WTC11 (cell line): ENCODE data around the gene EXOC4. TPM values are rescaled to one million over a fixed set of nuclear protein-coding genes. Genes with fewer than 3 reads are reported as not detected.

ENCODE experiments used
- ATAC-seq: fragments of 200-7000 bp; cut with Tn5 transposase; 2 replicates; pipeline ENCODE4 v1.10.0; 2021; ENCODE audit warnings: mild to moderate bottlenecking, moderate library complexity
- CTCF ChIA-PET: fragments of 300-600 bp; sonication (Branson Sonifier 250); formaldehyde crosslinking; loops from one replicate; lab custom pipeline; 2021; ENCODE audit warnings: antibody characterized with exemption; lab: Charles Lee
- POLR2A ChIA-PET: fragments of 350-600 bp; sonication (Branson Sonifier 250); formaldehyde crosslinking; loops from one replicate; lab custom pipeline; 2021; ENCODE audit warnings: antibody characterized with exemption; lab: Charles Lee
- DNase-seq: peaks from one replicate; pipeline ENCODE4 v3.0.0; 2021; ENCODE audit warnings: low spot score
- H3K27ac Mint-ChIP-seq: 2 replicates; pipeline ENCODE4 v1.8.0; 2021; ENCODE audit warnings: mixed read lengths
- H3K27me3 Mint-ChIP-seq: 2 replicates; pipeline ENCODE4 v1.8.0; 2021; ENCODE audit warnings: low read depth, mild to moderate bottlenecking, moderate library complexity, mixed read lengths
- H3K36me3 Mint-ChIP-seq: 2 replicates; pipeline ENCODE4 v1.8.0; 2021; ENCODE audit warnings: mixed read lengths
- H3K4me1 Mint-ChIP-seq: 2 replicates; pipeline ENCODE4 v1.8.0; 2022; ENCODE audit warnings: mixed read lengths
- H3K4me3 Mint-ChIP-seq: 2 replicates; pipeline ENCODE4 v1.8.0; 2021; ENCODE audit warnings: mild to moderate bottlenecking, moderate library complexity, mixed read lengths
- H3K9me3 Mint-ChIP-seq: 2 replicates; pipeline ENCODE4 v1.8.0; 2021; ENCODE audit warnings: mixed read lengths
- ATF1 ChIP-seq: sonication (generic); formaldehyde crosslinking; IDR thresholded peaks from 2 replicates; pipeline ENCODE4 v1.8.1; 2023; ENCODE audit warnings: mild to moderate bottlenecking, moderate library complexity, missing genetic modification reagents
- ATF3 ChIP-seq: sonication (generic); formaldehyde crosslinking; conservative IDR thresholded peaks from 2 replicates; pipeline ENCODE4 v1.8.1; 2022; ENCODE audit warnings: mild to moderate bottlenecking, missing genetic modification reagents
- ATF6 ChIP-seq: sonication (generic); formaldehyde crosslinking; IDR thresholded peaks from 2 replicates; pipeline ENCODE4 v1.8.1; 2023; ENCODE audit warnings: mild to moderate bottlenecking, missing genetic modification reagents
- CBFB ChIP-seq: sonication (generic); formaldehyde crosslinking; IDR thresholded peaks from 2 replicates; pipeline ENCODE4 v1.8.1; 2022; ENCODE audit warnings: mild to moderate bottlenecking, low read depth, missing genetic modification reagents
- E2F1 ChIP-seq: sonication (generic); formaldehyde crosslinking; IDR thresholded peaks from 2 replicates; pipeline ENCODE4 v1.8.0; 2022; ENCODE audit warnings: mild to moderate bottlenecking, missing genetic modification reagents
- E2F4 ChIP-seq: sonication (generic); formaldehyde crosslinking; IDR thresholded peaks from 2 replicates; pipeline ENCODE4 v1.8.1; 2022; ENCODE audit warnings: low read depth, mild to moderate bottlenecking, moderate library complexity, missing genetic modification reagents, borderline replicate concordance
- EMX1 ChIP-seq: fragments of 250-450 bp; sonication (Bioruptor Pico); IDR thresholded peaks from 2 replicates; pipeline ENCODE4 v1.8.0; 2021; ENCODE audit warnings: mild to moderate bottlenecking
- FOXK1 ChIP-seq: sonication (generic); formaldehyde crosslinking; IDR thresholded peaks from 2 replicates; pipeline ENCODE4 v1.8.0; 2022; ENCODE audit warnings: mild to moderate bottlenecking, moderate library complexity, missing genetic modification reagents
- GABPB1 ChIP-seq: sonication (generic); formaldehyde crosslinking; IDR thresholded peaks from 2 replicates; pipeline ENCODE4 v1.8.1; 2023; ENCODE audit warnings: mild to moderate bottlenecking, missing genetic modification reagents
- GRHL2 ChIP-seq: fragments of 250-450 bp; sonication (Bioruptor Pico); IDR thresholded peaks from 2 replicates; pipeline ENCODE4 v1.8.0; 2022; ENCODE audit warnings: mild to moderate bottlenecking, moderate library complexity; ENCODE audit not compliant: insufficient replicate concordance, severe bottlenecking
- HMGXB4 ChIP-seq: sonication (generic); formaldehyde crosslinking; IDR thresholded peaks from 2 replicates; pipeline ENCODE4 v1.8.1; 2023; ENCODE audit warnings: mild to moderate bottlenecking, moderate library complexity, missing genetic modification reagents
- IRF1 ChIP-seq: sonication (generic); formaldehyde crosslinking; IDR thresholded peaks from 2 replicates; pipeline ENCODE4 v1.8.0; 2023; ENCODE audit warnings: missing genetic modification reagents
- NR3C1 ChIP-seq: sonication (generic); formaldehyde crosslinking; conservative IDR thresholded peaks from 2 replicates; pipeline ENCODE4 v1.8.1; 2023; ENCODE audit warnings: low read depth, mild to moderate bottlenecking, missing genetic modification reagents
- OVOL2 ChIP-seq: fragments of 250-450 bp; sonication (Bioruptor Pico); IDR thresholded peaks from 2 replicates; pipeline ENCODE4 v1.9.0; 2021; ENCODE audit warnings: mild to moderate bottlenecking, borderline replicate concordance
- PRRX2 ChIP-seq: fragments of 250-450 bp; sonication (Bioruptor Pico); IDR thresholded peaks from 2 replicates; pipeline ENCODE4 v1.8.0; 2021; ENCODE audit warnings: mild to moderate bottlenecking
- RELA ChIP-seq: sonication (generic); formaldehyde crosslinking; IDR thresholded peaks from 2 replicates; pipeline ENCODE4 v1.8.1; 2022; ENCODE audit warnings: missing genetic modification reagents, mild to moderate bottlenecking, borderline replicate concordance
- TCF7 ChIP-seq: sonication (generic); formaldehyde crosslinking; IDR thresholded peaks from 2 replicates; pipeline ENCODE4 v1.8.0; 2022; ENCODE audit warnings: mild to moderate bottlenecking, low read depth, missing genetic modification reagents, moderate library complexity
- TEAD1 ChIP-seq: sonication (generic); formaldehyde crosslinking; IDR thresholded peaks from 2 replicates; pipeline ENCODE4 v1.8.0; 2022; ENCODE audit warnings: mild to moderate bottlenecking, missing genetic modification reagents
- ZMAT4 ChIP-seq: fragments of 250-450 bp; sonication (Bioruptor Pico); IDR thresholded peaks from 2 replicates; pipeline ENCODE4 v1.9.0; 2021; ENCODE audit warnings: mild to moderate bottlenecking
- ZNF121 ChIP-seq: sonication (generic); formaldehyde crosslinking; IDR thresholded peaks from 2 replicates; pipeline ENCODE4 v1.8.0; 2023; ENCODE audit warnings: missing genetic modification reagents
- ZSCAN18 ChIP-seq: fragments of 250-450 bp; sonication (Bioruptor Pico); IDR thresholded peaks from 2 replicates; pipeline ENCODE4 v2.1.2; 2022; ENCODE audit warnings: mild to moderate bottlenecking, moderate library complexity
- total RNA-seq: library from RNA; stranded (reverse); gene quantifications from 3 replicates; pipeline ENCODE4 v1.2.3, GENCODE V29; 2021

Gene EXOC4
- total RNA-seq, 1 experiment from 2014 or later: 62.0 TPM

GRCh38 chr7:133963629-133964028, 710.8 kb downstream of the EXOC4 start:
- no peak overlapping the region for H3K4me3 Mint-ChIP-seq

GRCh38 chr7:133971625-133972024, 718.7 kb downstream of the EXOC4 start:
- ATAC-seq (no peak), DNase-seq (no peak)
- Mint-ChIP-seq H3K4me1 (peaks cover 13% of the 10 kb centered on the region; the same call in 1 of the 2 replicates), H3K36me3 (peaks cover 22% of the 10 kb centered on the region), H3K4me3 (no peak overlapping the region), H3K27me3 (peaks cover 4% of the 10 kb centered on the region), H3K9me3 (peaks cover 28% of the 10 kb centered on the region), H3K27ac (no peak overlapping the region)
- ChIA-PET CTCF (interaction anchor here (0.5 kb wide), 1 partner anchor 426 kb away, joined by 3 read pairs; no protein-coding TSS in a partner anchor), POLR2A (no interaction called here)
- TF ChIP-seq EMX1 (no peak), RELA (CRISPR knock-in tag) (no peak), TEAD1 (CRISPR knock-in tag) (no peak), FOXK1 (no peak), E2F1 (CRISPR knock-in tag) (no peak), NR3C1 (no peak), ZNF121 (CRISPR knock-in tag) (no peak), HMGXB4 (CRISPR knock-in tag) (no peak), GABPB1 (CRISPR knock-in tag) (no peak), ATF6 (CRISPR knock-in tag) (no peak), TCF7 (CRISPR knock-in tag) (no peak), ATF1 (CRISPR knock-in tag) (no peak), PRRX2 (CRISPR knock-in tag) (no peak), GRHL2 (CRISPR knock-in tag) (no peak), IRF1 (CRISPR knock-in tag) (no peak)

More at GRCh38 chr7:133963629-133964028, 710.8 kb downstream of the EXOC4 start:
- ChIA-PET POLR2A (no interaction called here), CTCF (no interaction called here)
- TF ChIP-seq ATF3 (no peak), ZMAT4 (CRISPR knock-in tag) (no peak), CBFB (no peak), E2F4 (no peak), ATF1 (CRISPR knock-in tag) (no peak), OVOL2 (CRISPR knock-in tag) (no peak), PRRX2 (CRISPR knock-in tag) (no peak), ZSCAN18 (CRISPR knock-in tag) (no peak), IRF1 (CRISPR knock-in tag) (no peak)
- DNase-seq: no peak
- peaks cover 4% of the 10 kb centered on the region for H3K27me3 Mint-ChIP-seq
- peaks cover 29% of the 10 kb centered on the region for H3K36me3 Mint-ChIP-seq
- no peak for ATAC-seq
- H3K4me1 Mint-ChIP-seq: peaks cover 9% of the 10 kb centered on the region
- H3K9me3 Mint-ChIP-seq: peaks cover 41% of the 10 kb centered on the region
- no peak overlapping the region for H3K27ac Mint-ChIP-seq
